ENCODE results near the gene ALKBH5. TPM values are rescaled to one million over a fixed set of nuclear protein-coding genes. Genes with fewer than 3 reads are reported as not detected.

ALKBH5 gene
- total RNA-seq, 4 donors from 2014 or later, result 73.9 to 110 (median 93.6) TPM

DNA sequence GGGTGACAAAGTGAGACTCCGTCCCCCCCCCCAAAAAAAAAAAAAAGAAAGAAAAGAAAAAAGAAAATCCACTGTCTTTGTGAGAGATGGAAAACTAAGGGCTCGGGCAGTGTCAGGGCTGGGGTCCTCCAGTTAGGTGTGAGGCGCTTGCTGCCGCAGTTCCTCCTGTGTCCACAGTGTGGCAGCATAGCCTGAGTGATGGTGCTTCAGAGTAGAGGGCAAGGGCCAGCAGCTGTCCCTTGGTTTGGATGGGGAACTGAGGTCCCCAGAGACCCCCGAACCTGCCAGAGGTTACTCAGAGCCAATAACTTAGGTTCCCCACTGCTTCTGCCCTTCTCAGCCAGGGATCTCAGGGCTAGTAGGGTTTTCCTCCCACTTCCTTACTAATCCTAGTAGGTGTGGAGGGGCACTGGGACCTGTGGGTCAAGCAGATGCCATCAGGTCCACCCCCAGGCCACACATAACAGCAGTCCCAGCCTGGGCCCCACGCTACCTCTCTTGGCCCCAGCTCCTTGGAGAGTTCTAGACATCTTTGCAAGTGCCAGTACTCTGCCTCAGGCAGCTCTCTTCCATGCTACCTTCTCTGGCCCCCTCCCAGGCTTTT, 33.9 kb downstream of the ALKBH5 start:
- no peak for TF ChIP-seq POLR2A (IDR thresholded peaks at IDR 0.05)
- TF ChIP-seq, protein P1, sequence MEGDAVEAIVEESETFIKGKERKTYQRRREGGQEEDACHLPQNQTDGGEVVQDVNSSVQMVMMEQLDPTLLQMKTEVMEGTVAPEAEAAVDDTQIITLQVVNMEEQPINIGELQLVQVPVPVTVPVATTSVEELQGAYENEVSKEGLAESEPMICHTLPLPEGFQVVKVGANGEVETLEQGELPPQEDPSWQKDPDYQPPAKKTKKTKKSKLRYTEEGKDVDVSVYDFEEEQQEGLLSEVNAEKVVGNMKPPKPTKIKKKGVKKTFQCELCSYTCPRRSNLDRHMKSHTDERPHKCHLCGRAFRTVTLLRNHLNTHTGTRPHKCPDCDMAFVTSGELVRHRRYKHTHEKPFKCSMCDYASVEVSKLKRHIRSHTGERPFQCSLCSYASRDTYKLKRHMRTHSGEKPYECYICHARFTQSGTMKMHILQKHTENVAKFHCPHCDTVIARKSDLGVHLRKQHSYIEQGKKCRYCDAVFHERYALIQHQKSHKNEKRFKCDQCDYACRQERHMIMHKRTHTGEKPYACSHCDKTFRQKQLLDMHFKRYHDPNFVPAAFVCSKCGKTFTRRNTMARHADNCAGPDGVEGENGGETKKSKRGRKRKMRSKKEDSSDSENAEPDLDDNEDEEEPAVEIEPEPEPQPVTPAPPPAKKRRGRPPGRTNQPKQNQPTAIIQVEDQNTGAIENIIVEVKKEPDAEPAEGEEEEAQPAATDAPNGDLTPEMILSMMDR (IDR thresholded peaks at IDR 0.05), result peak; percentile 77 to 95 (median 90)
- WGBS, 2 donors, result 10 to 14% methylated on average over 6 of the region's 6 CpGs
- Histone ChIP-seq H3K9me3 (no peaks in the 10 kb centered on the region), H3K4me1 (peaks cover 0 to 27% (median 0%) of the 10 kb centered on the region in 4 donors), H3K27me3 (no peaks in the 10 kb centered on the region), H3K36me3 (no peaks in the 10 kb centered on the region), H3K4me3 (no peak overlapping the region), H3K27ac (peak overlapping the region in 1 of 4 donors; percentile 9)
- peak; percentile 74 to 86 for DNase-seq (ENCODE audit: low spot score in 2 of 2)

DNA sequence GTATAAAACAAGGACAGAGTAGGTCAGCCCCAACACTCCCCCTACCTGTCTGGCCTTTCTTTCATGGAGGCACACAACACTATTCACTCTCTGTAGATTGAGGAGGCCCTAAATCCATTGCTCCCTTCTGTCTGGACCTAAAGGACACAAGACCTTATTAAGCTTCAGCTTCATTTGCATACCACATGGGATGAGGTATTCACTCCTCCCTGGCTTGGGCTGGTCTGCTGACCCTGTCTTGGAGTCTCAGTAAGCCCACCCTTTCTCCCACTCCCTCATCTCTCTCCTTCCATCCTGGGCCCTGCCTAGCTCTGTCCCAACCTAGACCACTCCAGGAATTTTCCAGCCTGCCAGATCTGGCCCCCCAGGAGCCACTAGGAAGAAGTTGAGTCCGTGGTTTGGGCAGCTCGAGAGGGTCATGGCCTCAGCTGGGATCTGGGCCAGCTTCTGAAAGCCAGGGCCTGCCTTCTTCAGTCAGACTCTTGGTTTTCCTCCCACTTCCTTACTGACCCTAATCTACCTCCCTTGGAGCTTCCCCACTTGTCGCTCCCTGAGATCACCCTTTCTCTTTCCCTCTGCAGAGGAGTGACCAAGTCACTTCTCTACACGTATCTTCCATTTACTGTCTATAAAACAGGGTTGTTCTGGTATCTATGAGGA, 35.3 kb downstream of the ALKBH5 start:
- WGBS, 2 donors, result 10 to 16% methylated on average over 4 of the region's 4 CpGs
- peak in 1 of 2 donors; percentile 62 for DNase-seq (ENCODE audit: low spot score in 2 of 2)
- peak overlapping the region in 2 of 4 donors; percentile 3 to 35 for H3K27ac ChIP-seq
- TF ChIP-seq, protein P1 (IDR thresholded peaks at IDR 0.05), result no peak
- TF ChIP-seq POLR2A (IDR thresholded peaks at IDR 0.05) (no peak), EP300 (IDR thresholded peaks at IDR 0.05) (no peak)
- H3K4me1 ChIP-seq, result peaks cover 0 to 27% (median 0%) of the 10 kb centered on the region in 4 donors
- no peak overlapping the region for H3K4me3 ChIP-seq
- H3K36me3 ChIP-seq, result no peaks in the 10 kb centered on the region
- H3K27me3 ChIP-seq, result no peaks in the 10 kb centered on the region
- no peaks in the 10 kb centered on the region for H3K9me3 ChIP-seq

DNA sequence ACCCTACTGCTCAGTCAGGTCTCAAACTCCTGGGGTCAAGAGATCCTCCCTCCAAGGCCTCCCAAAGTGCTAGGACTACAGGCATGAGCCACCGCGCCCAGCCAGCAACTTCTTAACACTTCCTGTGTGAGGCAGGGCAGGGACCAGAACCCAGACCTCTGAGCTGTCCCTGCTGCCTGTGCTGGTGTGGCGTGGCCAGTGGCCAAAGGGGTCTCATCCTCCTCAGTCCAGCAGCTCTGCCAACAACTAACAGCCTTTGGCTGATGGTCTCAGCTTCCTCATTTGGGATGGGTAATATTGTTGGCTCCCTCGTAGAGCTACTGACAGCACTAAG, 40.4 kb downstream of the ALKBH5 start:
- H3K9me3 ChIP-seq, result no peaks in the 10 kb centered on the region
- H3K4me1 ChIP-seq, result peaks cover 0 to 45% (median 16%) of the 10 kb centered on the region in 4 donors
- 78 to 82% methylated on average over 4 of the region's 4 CpGs for WGBS, 2 donors
- no peaks in the 10 kb centered on the region for H3K27me3 ChIP-seq
- H3K27ac ChIP-seq, result peak overlapping the region in 3 of 4 donors; percentile 63 to 83 (median 70)
- TF ChIP-seq POLR2A (IDR thresholded peaks at IDR 0.05) (no peak), EP300 (IDR thresholded peaks at IDR 0.05) (no peak)
- TF ChIP-seq, protein P1 (IDR thresholded peaks at IDR 0.05), result no peak
- no peaks in the 10 kb centered on the region for H3K36me3 ChIP-seq
- DNase-seq (ENCODE audit: low spot score in 2 of 2), result no peak
- H3K4me3 ChIP-seq, result no peak overlapping the region

DNA sequence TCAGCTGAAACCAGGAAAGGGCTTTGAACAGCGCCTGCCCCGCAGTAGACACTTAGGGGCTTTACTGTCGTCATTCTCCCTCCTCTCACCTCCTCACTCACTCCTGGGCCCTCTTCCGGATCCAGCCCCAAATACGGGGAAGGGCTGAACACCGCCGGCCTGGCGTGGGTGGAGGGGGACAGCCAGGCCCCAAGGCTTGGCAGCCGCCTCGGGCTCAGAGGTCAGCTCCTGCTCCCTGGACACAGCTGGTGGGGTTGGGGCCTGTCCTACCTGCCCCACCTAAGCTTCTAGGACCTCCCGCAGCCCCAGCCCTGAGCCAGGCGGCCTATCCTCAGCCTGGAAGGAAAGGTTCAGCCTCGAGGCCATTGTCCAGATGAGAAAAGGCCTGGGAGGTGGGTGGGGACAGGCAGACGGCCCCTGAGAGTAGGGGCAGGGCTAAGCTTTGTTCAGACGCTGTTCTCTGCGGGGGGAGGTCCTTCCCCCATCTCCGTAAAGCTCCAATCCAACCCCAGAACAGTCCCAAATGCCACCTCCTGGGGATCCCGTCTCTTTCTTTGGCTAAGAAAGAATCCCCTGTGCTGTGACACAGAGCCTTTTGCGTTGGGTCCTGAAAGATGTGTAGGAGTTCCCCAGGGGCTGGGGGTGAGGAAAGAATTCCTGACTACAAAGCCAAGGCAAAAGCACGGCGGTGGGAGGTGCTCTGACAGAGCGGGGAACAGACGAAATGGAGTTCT, 40.9 kb downstream of the ALKBH5 start:
- H3K27ac ChIP-seq, result peak overlapping the region; percentile 63 to 83 (median 69)
- H3K4me1 ChIP-seq, result peaks cover 0 to 43% (median 16%) of the 10 kb centered on the region in 4 donors
- TF ChIP-seq EP300 (IDR thresholded peaks at IDR 0.05), result no peak
- TF ChIP-seq POLR2A (IDR thresholded peaks at IDR 0.05), result no peak
- TF ChIP-seq, protein P1 (IDR thresholded peaks at IDR 0.05), result no peak
- H3K27me3 ChIP-seq, result no peaks in the 10 kb centered on the region
- DNase-seq (ENCODE audit: low spot score in 2 of 2), result no peak
- H3K36me3 ChIP-seq, result no peaks in the 10 kb centered on the region
- no peaks in the 10 kb centered on the region for H3K9me3 ChIP-seq
- peak overlapping the region; percentile 27 to 77 (median 32) for H3K4me3 ChIP-seq
- WGBS, 2 donors, result 35 to 43% methylated on average over 16 to 22 of the region's 23 CpGs

All from tibial nerve (tissue), 4 donors.